ENCODE results near the gene VEGFD.

DNA sequence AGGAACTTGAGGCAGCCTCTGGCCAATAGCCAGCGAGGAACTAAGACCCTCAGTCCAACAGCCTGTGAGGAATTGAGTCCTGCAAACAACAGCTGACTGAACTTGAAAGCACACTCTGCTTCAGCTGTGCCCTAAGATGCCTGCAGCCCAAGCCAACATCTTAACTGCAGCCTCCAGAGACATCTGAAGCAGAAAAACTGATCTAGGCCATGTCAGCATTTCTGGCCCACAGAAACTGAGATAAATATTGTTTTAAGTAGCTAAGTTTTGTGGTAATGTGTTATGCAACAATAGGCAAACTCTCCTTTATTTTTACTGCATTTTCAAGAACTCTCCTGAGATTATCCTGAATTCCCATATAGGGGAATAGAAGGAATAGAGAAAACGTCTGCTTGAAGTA is 24.5 kb downstream of the VEGFD start:
- TF ChIP-seq ARNT (IDR thresholded peaks at IDR 0.05) = no peak
- TF ChIP-seq, protein P1, sequence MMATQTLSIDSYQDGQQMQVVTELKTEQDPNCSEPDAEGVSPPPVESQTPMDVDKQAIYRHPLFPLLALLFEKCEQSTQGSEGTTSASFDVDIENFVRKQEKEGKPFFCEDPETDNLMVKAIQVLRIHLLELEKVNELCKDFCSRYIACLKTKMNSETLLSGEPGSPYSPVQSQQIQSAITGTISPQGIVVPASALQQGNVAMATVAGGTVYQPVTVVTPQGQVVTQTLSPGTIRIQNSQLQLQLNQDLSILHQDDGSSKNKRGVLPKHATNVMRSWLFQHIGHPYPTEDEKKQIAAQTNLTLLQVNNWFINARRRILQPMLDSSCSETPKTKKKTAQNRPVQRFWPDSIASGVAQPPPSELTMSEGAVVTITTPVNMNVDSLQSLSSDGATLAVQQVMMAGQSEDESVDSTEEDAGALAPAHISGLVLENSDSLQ (IDR thresholded peaks at IDR 0.05) = no peak
- no peak for TF ChIP-seq ELF4 (IDR thresholded peaks at IDR 0.05)
- no peak for TF ChIP-seq FOXK2 (IDR thresholded peaks at IDR 0.05)
- TF ChIP-seq BHLHE40 (IDR thresholded peaks at IDR 0.05; ENCODE audit: borderline replicate concordance) = no peak
- TF ChIP-seq FOXM1 (IDR thresholded peaks at IDR 0.05; ENCODE audit: borderline replicate concordance) = no peak
- no peak for TF ChIP-seq SUZ12 (IDR thresholded peaks at IDR 0.05)
- no peak for TF ChIP-seq LEF1 (IDR thresholded peaks at IDR 0.05; ENCODE audit: borderline replicate concordance)
- no peak for TF ChIP-seq NFRKB (IDR thresholded peaks at IDR 0.05)
- no peak for TF ChIP-seq HDGF (IDR thresholded peaks at IDR 0.05; ENCODE audit: borderline replicate concordance)
- TF ChIP-seq TARDBP (IDR thresholded peaks at IDR 0.05) = no peak
- no peak for TF ChIP-seq SP1 (IDR thresholded peaks at IDR 0.05)
- no peak for TF ChIP-seq ZNF384 (IDR thresholded peaks at IDR 0.05)
